Activated T-helper 17 cell treated with anti-CD3 and anti-CD28 coated beads, Interleukin-2, amount 50 U/mL, for 72 hours (primary cell): ENCODE results near the gene ELOA. TPM values are rescaled to one million over a fixed set of nuclear protein-coding genes. Genes with fewer than 3 reads are reported as not detected.
"Not testable (repeated sequence)": the region's sequence is repeated elsewhere in the genome, so short reads cannot be mapped to it uniquely, and the experiment has no call there.

Experiments used
- ATAC-seq: fragments of 150-1000 bp; cut with Tn5 transposase; replicated peaks from 2 replicates; pipeline ENCODE4 v1.10.0; 2021; ENCODE audit warnings: mild to moderate bottlenecking, moderate library complexity
- H3K27ac Mint-ChIP-seq: one replicate; pipeline ENCODE4 v1.8.0; 2022; ENCODE audit warnings: mixed read lengths
- H3K27me3 Mint-ChIP-seq: one replicate; pipeline ENCODE4 v1.8.0; 2022; ENCODE audit warnings: mixed read lengths
- H3K36me3 Mint-ChIP-seq: one replicate; pipeline ENCODE4 v1.8.0; 2022; ENCODE audit warnings: low read depth, mild to moderate bottlenecking, mixed read lengths
- H3K4me1 Mint-ChIP-seq: one replicate; pipeline ENCODE4 v1.8.0; 2022; ENCODE audit warnings: mixed read lengths
- H3K4me3 Mint-ChIP-seq: one replicate; pipeline ENCODE4 v1.8.0; 2022; ENCODE audit warnings: mild to moderate bottlenecking, mixed read lengths
- H3K9me3 Mint-ChIP-seq: one replicate; pipeline ENCODE4 v1.8.0; 2022; ENCODE audit warnings: mixed read lengths
- total RNA-seq, 2 donors: library from RNA; stranded (reverse); gene quantifications; one replicate each; pipeline ENCODE4 v1.2.3, GENCODE V29; 2022

ELOA gene
- total RNA-seq, 2 donors from 2014 or later = 30.1 to 48.5 TPM

GRCh38 chr1:23799255-23799569 is 55.9 kb downstream of the ELOA start:
- no peak for ATAC-seq
- Mint-ChIP-seq H3K4me3 (peak overlapping the region; percentile 93), H3K27me3 (no peaks in the 10 kb centered on the region), H3K27ac (peak overlapping the region; percentile 93), H3K36me3 (peaks cover 63% of the 10 kb centered on the region), H3K4me1 (no peaks in the 10 kb centered on the region), H3K9me3 (no peaks in the 10 kb centered on the region)

GRCh38 chr1:23799570-23800399 is 56.5 kb downstream of the ELOA start:
- Mint-ChIP-seq H3K9me3 (no peaks in the 10 kb centered on the region), H3K4me1 (no peaks in the 10 kb centered on the region), H3K27me3 (no peaks in the 10 kb centered on the region), H3K4me3 (peak overlapping the region; percentile 93), H3K36me3 (peaks cover 63% of the 10 kb centered on the region), H3K27ac (peak overlapping the region; percentile 93)
- ATAC-seq = peak; percentile 67

GRCh38 chr1:23800400-23801337 is 57.4 kb downstream of the ELOA start, which contains the start of gene GALE:
GALE (minus strand) TSS chr1:23800754; CDS start chr1:23799007, 1,747 bp downstream.
- H3K9me3 Mint-ChIP-seq = no peaks in the 10 kb centered on the region

GRCh38 chr1:23801338-23801748 is 58.1 kb downstream of the ELOA start:
- H3K4me3 Mint-ChIP-seq = peak overlapping the region; percentile 93
- H3K27ac Mint-ChIP-seq = no peak overlapping the region
- H3K4me1 Mint-ChIP-seq = peaks cover 8% of the 10 kb centered on the region
- peaks cover 59% of the 10 kb centered on the region for H3K36me3 Mint-ChIP-seq
- no peaks in the 10 kb centered on the region for H3K9me3 Mint-ChIP-seq
- no peaks in the 10 kb centered on the region for H3K27me3 Mint-ChIP-seq
- no peak for ATAC-seq

More at GRCh38 chr1:23800400-23801337, 57.4 kb downstream of the ELOA start, which contains the start of gene GALE:
- H3K27ac Mint-ChIP-seq = peak within 1 kb of the TSS; percentile 93
- peaks cover 8% of the 10 kb centered on the region for H3K4me1 Mint-ChIP-seq
- H3K4me3 Mint-ChIP-seq = peak within 1 kb of the TSS; percentile 93
- H3K36me3 Mint-ChIP-seq = peaks cover 62% of the 10 kb centered on the region
- H3K27me3 Mint-ChIP-seq = no peaks in the 10 kb centered on the region
- peak; percentile 90 for ATAC-seq

GRCh38 chr1:23801876-23802275 is 58.6 kb downstream of the ELOA start:
- Mint-ChIP-seq H3K36me3 (peaks cover 59% of the 10 kb centered on the region), H3K27me3 (no peaks in the 10 kb centered on the region), H3K9me3 (no peaks in the 10 kb centered on the region), H3K27ac (no peak overlapping the region), H3K4me1 (peaks cover 8% of the 10 kb centered on the region), H3K4me3 (peak overlapping the region; percentile 93)
- no peak for ATAC-seq

GRCh38 chr1:23802809-23803342 is 59.6 kb downstream of the ELOA start:
- H3K27me3 Mint-ChIP-seq, H3K4me3 Mint-ChIP-seq, H3K9me3 Mint-ChIP-seq, ATAC-seq, H3K27ac Mint-ChIP-seq, H3K4me1 Mint-ChIP-seq: not testable (repeated sequence)
- H3K36me3 Mint-ChIP-seq = peaks cover 59% of the 10 kb centered on the region

GRCh38 chr1:23803674-23804073 is 60.4 kb downstream of the ELOA start:
- no peak overlapping the region for H3K27ac Mint-ChIP-seq
- no peak overlapping the region for H3K4me3 Mint-ChIP-seq
- no peaks in the 10 kb centered on the region for H3K27me3 Mint-ChIP-seq
- no peak for ATAC-seq
- peaks cover 8% of the 10 kb centered on the region for H3K4me1 Mint-ChIP-seq
- no peaks in the 10 kb centered on the region for H3K9me3 Mint-ChIP-seq
- H3K36me3 Mint-ChIP-seq = peaks cover 54% of the 10 kb centered on the region

- peak overlapping the region; percentile 68 for H3K27ac Mint-ChIP-seq
- H3K4me1 Mint-ChIP-seq = peaks cover 8% of the 10 kb centered on the region
- H3K27me3 Mint-ChIP-seq = no peaks in the 10 kb centered on the region
- H3K36me3 Mint-ChIP-seq = peaks cover 48% of the 10 kb centered on the region
- no peaks in the 10 kb centered on the region for H3K9me3 Mint-ChIP-seq
- no peak overlapping the region for H3K4me3 Mint-ChIP-seq
- ATAC-seq = no peak
Measured at GRCh38 chr1:23804183-23804835, 61.0 kb downstream of the ELOA start.

- Mint-ChIP-seq H3K9me3 (no peaks in the 10 kb centered on the region), H3K4me3 (no peak overlapping the region), H3K27ac (peak overlapping the region; percentile 68), H3K4me1 (peaks cover 8% of the 10 kb centered on the region), H3K36me3 (peaks cover 41% of the 10 kb centered on the region), H3K27me3 (no peaks in the 10 kb centered on the region)
- ATAC-seq = no peak
Measured at GRCh38 chr1:23805025-23805424, 61.8 kb downstream of the ELOA start.

- peak overlapping the region; percentile 23 for H3K27ac Mint-ChIP-seq
- no peaks in the 10 kb centered on the region for H3K9me3 Mint-ChIP-seq
- H3K4me3 Mint-ChIP-seq = no peak overlapping the region
- H3K36me3 Mint-ChIP-seq = peaks cover 43% of the 10 kb centered on the region
- peaks cover 18% of the 10 kb centered on the region for H3K4me1 Mint-ChIP-seq
- no peaks in the 10 kb centered on the region for H3K27me3 Mint-ChIP-seq
- no peak for ATAC-seq
Measured at GRCh38 chr1:23806280-23806679, 63.0 kb downstream of the ELOA start.

- no peaks in the 10 kb centered on the region for H3K9me3 Mint-ChIP-seq
- no peaks in the 10 kb centered on the region for H3K27me3 Mint-ChIP-seq
- H3K4me1 Mint-ChIP-seq = peaks cover 19% of the 10 kb centered on the region
- H3K4me3 Mint-ChIP-seq = no peak overlapping the region
- no peak for ATAC-seq
- peak overlapping the region; percentile 23 for H3K27ac Mint-ChIP-seq
- peaks cover 47% of the 10 kb centered on the region for H3K36me3 Mint-ChIP-seq
Measured at GRCh38 chr1:23807453-23807852, 64.2 kb downstream of the ELOA start.

GRCh38 chr1:23809751-23810171 is 66.5 kb downstream of the ELOA start:
- H3K4me3 Mint-ChIP-seq = no peak overlapping the region
- H3K27me3 Mint-ChIP-seq = no peaks in the 10 kb centered on the region
- ATAC-seq = peak; percentile 86
- no peaks in the 10 kb centered on the region for H3K9me3 Mint-ChIP-seq
- peaks cover 19% of the 10 kb centered on the region for H3K4me1 Mint-ChIP-seq
- H3K36me3 Mint-ChIP-seq = peaks cover 54% of the 10 kb centered on the region
- H3K27ac Mint-ChIP-seq = no peak overlapping the region

- peaks cover 11% of the 10 kb centered on the region for H3K4me1 Mint-ChIP-seq
- no peaks in the 10 kb centered on the region for H3K27me3 Mint-ChIP-seq
- ATAC-seq = peak; percentile 73
- peaks cover 58% of the 10 kb centered on the region for H3K36me3 Mint-ChIP-seq
- no peaks in the 10 kb centered on the region for H3K9me3 Mint-ChIP-seq
- no peak overlapping the region for H3K4me3 Mint-ChIP-seq
- peak overlapping the region; percentile 32 for H3K27ac Mint-ChIP-seq
Measured at GRCh38 chr1:23810818-23811540, 67.7 kb downstream of the ELOA start.
